Esophagus squamous epithelium (tissue), 5 donors: ENCODE measurements around the gene TMEM198. TPM values are rescaled to one million over a fixed set of nuclear protein-coding genes. Genes with fewer than 3 reads are reported as not detected.

ENCODE experiments used
- DNase-seq: peaks from one replicate; lab custom pipeline; 2025; lab: John Stamatoyannopoulos, UW
- H3K27ac ChIP-seq, 4 donors: fragments of 200-600 bp; sonication (generic); one replicate each; pipeline ENCODE4 v1.5.1; 2016 to 2019; ENCODE audit warnings: mild to moderate bottlenecking in 1 of 4
- H3K27me3 ChIP-seq, 4 donors: fragments of 200-600 bp; sonication (generic); 1 replicate in 3 of 4; 2 replicates in 1 of 4; pipeline versions ENCODE4 v1.5.1 to v1.6.0; 2017 to 2021; ENCODE audit warnings: antibody characterized with exemption in 1 of 4
- H3K36me3 ChIP-seq, 3 donors: fragments of 200-600 bp; sonication (generic); one replicate each; pipeline ENCODE4 v1.5.1; 2016 to 2019
- H3K4me1 ChIP-seq, 3 donors: fragments of 200-600 bp; sonication (generic); one replicate each; pipeline ENCODE4 v1.5.1; 2017 to 2019
- H3K4me3 ChIP-seq, 4 donors: fragments of 200-600 bp; sonication (generic); 1 replicate in 3 of 4; 2 replicates in 1 of 4; pipeline ENCODE4 v1.5.1; 2016 to 2019; ENCODE audit warnings: mild to moderate bottlenecking in 2 of 4, moderate library complexity in 1 of 4
- H3K9me3 ChIP-seq, 3 donors: fragments of 200-600 bp; sonication (generic); one replicate each; pipeline ENCODE4 v1.5.1; 2016 to 2019
- POLR2A ChIP-seq, 4 donors: fragments of 450-650 bp; IDR thresholded peaks; one replicate each; pipeline ENCODE4 v1.6.1; 2017; ENCODE audit warnings: antibody characterized with exemption in 4 of 4, mild to moderate bottlenecking in 4 of 4, moderate library complexity in 3 of 4
- WGBS, 2 donors: methylation state at CpG; one replicate each; pipeline ENCODE4 v1.1.5; 2018; 5-methylcytosine and 5-hydroxymethylcytosine counted together
- intact Hi-C: fragments of 100-400 bp; cut with DNase I; formaldehyde crosslinking; loops from one replicate; pipeline ENCODE4 v1.15.0; 2022
- total RNA-seq, 4 donors: library from RNA; depleted of rRNA; stranded (reverse); fragments of >200 nt; gene quantifications; one replicate each; pipeline ENCODE4 v1.1.0, GENCODE V29; 2016
- TF ChIP-seq, protein P1 (sequence below), 6 experiments: fragments of 450-650 bp in 4 of 6; fragments of 200-600 bp in 2 of 6; sonication (generic) in 2 of 6; IDR thresholded peaks; one replicate each; pipeline ENCODE4 v1.5.1; 2016 to 2019; ENCODE audit warnings: antibody characterized with exemption in 6 of 6, mild to moderate bottlenecking in 4 of 6, moderate library complexity in 4 of 6
- donor health status: DM: yes; HTN: yes; CAD: no.

TMEM198 gene
- total RNA-seq, 4 donors from 2014 or later: 0.62 to 0.87 (median 0.78) TPM

DNA sequence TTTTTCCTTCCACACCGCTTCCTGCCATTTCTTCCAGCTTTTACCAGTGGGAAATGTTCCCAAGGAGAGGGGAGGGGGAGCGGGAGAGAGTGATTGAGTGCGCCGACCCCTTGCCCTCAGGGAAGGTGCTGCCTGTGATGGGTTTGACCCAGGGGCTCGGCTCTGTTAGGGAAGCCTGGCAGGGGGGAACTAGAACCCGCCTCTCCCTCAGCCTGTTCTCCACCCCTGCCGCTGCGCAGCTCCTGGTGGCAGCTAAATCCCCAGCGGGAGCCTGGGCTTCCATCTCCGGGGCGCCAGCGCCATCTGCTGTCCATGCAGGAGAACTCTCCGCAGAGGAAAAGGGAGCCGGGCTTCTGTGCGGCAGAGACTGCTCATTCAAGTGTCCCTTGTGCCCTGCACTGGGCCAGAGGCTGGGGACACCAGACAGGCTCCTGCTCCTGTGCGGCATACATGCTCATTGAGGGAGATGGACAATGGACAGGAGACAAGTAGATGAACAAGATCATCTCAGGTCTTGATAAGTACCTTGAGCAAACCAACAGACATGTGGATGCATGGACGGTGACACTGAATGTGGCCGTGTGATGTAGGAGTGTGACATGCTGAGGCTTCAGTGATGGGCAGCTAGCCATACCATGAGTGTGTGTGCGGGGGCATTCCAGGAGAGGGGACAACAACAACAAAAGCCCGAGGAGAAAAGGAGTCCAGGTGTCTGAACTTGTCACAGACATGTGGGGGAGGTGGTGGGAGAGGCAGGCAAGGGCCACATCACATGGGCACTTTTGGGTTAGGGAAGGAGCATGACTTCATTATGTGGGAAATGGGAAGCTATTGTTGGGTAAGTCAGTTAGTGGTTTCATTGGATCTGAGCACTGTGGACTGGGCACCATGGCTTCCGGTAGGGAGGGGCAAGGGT lies 13.5 kb upstream of the TMEM198 start:
- peak; percentile 16 for DNase-seq
- WGBS, 2 donors: 16 to 29% methylated on average over 8 to 10 of the region's 21 CpGs
- Histone ChIP-seq H3K4me3 (peak overlapping the region in 1 of 4 donors; percentile 3), H3K27me3 (peaks cover 0 to 88% (median 2%) of the 10 kb centered on the region in 4 donors), H3K9me3 (no peaks in the 10 kb centered on the region), H3K36me3 (no peaks in the 10 kb centered on the region), H3K4me1 (peaks cover 0 to 7% (median 0%) of the 10 kb centered on the region in 3 donors), H3K27ac (no peak overlapping the region)
- TF ChIP-seq, protein P1, sequence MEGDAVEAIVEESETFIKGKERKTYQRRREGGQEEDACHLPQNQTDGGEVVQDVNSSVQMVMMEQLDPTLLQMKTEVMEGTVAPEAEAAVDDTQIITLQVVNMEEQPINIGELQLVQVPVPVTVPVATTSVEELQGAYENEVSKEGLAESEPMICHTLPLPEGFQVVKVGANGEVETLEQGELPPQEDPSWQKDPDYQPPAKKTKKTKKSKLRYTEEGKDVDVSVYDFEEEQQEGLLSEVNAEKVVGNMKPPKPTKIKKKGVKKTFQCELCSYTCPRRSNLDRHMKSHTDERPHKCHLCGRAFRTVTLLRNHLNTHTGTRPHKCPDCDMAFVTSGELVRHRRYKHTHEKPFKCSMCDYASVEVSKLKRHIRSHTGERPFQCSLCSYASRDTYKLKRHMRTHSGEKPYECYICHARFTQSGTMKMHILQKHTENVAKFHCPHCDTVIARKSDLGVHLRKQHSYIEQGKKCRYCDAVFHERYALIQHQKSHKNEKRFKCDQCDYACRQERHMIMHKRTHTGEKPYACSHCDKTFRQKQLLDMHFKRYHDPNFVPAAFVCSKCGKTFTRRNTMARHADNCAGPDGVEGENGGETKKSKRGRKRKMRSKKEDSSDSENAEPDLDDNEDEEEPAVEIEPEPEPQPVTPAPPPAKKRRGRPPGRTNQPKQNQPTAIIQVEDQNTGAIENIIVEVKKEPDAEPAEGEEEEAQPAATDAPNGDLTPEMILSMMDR (IDR thresholded peaks at IDR 0.05): peak; percentile 89 to 99 (median 97)
- no peak for TF ChIP-seq POLR2A (IDR thresholded peaks at IDR 0.05)
- intact Hi-C loops: loop anchor here (5.0 kb wide), 1 partner anchor 128 kb away; no protein-coding TSS in a partner anchor

DNA sequence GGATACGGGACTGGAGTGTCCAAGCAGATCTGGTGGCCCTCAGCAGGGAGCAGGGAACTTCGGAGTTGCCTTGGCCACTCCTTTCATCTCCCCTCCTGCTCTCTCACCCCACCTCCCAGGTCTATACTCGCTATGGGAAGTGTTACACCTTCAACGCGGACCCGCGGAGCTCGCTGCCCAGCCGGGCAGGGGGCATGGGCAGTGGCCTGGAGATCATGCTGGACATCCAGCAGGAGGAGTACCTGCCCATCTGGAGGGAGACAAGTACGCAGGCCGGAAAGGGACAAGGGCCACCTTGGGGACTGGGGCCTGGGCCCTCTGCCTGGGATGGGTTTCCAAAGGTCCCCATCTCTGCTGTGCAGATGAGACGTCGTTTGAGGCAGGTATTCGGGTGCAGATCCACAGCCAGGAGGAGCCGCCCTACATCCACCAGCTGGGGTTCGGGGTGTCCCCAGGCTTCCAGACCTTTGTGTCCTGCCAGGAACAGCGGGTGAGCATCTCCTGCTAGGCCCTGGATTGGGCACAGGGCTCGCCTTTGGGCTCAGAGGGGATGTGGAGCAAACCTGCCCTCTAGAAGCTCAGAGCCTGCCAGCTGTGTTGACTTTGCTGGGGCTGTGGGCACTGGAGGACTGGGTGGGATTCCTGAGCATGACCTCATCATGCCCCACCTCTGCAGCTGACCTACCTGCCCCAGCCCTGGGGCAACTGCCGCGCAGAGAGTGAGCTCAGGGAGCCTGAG lies 12.0 kb upstream of the TMEM198 start:
- DNase-seq: no peak
- Histone ChIP-seq H3K4me1 (peaks cover 0 to 7% (median 0%) of the 10 kb centered on the region in 3 donors), H3K27ac (no peak overlapping the region), H3K4me3 (no peak overlapping the region), H3K9me3 (no peaks in the 10 kb centered on the region), H3K36me3 (no peaks in the 10 kb centered on the region), H3K27me3 (peaks cover 0 to 83% (median 2%) of the 10 kb centered on the region in 4 donors)
- TF ChIP-seq POLR2A (IDR thresholded peaks at IDR 0.05): no peak
- TF ChIP-seq, protein P1 (IDR thresholded peaks at IDR 0.05): no peak
- WGBS, 2 donors: 71% methylated on average over 13 of the region's 20 CpGs; no CpG with 5 or more reads in 1 of the 2 donors
- intact Hi-C loops: loop anchor here (5.0 kb wide), 1 partner anchor 130 kb away; no protein-coding TSS in a partner anchor

DNA sequence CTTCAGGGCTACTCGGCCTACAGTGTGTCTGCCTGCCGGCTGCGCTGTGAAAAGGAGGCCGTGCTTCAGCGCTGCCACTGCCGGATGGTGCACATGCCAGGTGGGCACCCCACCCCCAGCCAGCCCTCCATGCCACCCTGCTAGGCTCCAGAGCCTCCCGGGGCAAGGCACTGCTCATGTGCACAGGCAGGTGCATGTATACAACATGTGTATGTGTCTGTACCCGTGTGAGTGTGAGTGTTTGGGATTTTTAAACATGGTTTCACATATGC lies 11.5 kb upstream of the TMEM198 start:
- intact Hi-C loops: loop anchor here (5.0 kb wide), 1 partner anchor 130 kb away; no protein-coding TSS in a partner anchor
- Histone ChIP-seq H3K4me1 (peaks cover 0 to 7% (median 0%) of the 10 kb centered on the region in 3 donors), H3K36me3 (no peaks in the 10 kb centered on the region), H3K27me3 (peaks cover 0 to 82% (median 2%) of the 10 kb centered on the region in 4 donors), H3K4me3 (no peak overlapping the region), H3K9me3 (no peaks in the 10 kb centered on the region), H3K27ac (no peak overlapping the region)
- 45% methylated on average over 2 of the region's 8 CpGs; no CpG with 5 or more reads in 1 of the 2 donors for WGBS, 2 donors
- no peak for DNase-seq
- no peak for TF ChIP-seq POLR2A (IDR thresholded peaks at IDR 0.05)
- TF ChIP-seq, protein P1 (IDR thresholded peaks at IDR 0.05): no peak

DNA sequence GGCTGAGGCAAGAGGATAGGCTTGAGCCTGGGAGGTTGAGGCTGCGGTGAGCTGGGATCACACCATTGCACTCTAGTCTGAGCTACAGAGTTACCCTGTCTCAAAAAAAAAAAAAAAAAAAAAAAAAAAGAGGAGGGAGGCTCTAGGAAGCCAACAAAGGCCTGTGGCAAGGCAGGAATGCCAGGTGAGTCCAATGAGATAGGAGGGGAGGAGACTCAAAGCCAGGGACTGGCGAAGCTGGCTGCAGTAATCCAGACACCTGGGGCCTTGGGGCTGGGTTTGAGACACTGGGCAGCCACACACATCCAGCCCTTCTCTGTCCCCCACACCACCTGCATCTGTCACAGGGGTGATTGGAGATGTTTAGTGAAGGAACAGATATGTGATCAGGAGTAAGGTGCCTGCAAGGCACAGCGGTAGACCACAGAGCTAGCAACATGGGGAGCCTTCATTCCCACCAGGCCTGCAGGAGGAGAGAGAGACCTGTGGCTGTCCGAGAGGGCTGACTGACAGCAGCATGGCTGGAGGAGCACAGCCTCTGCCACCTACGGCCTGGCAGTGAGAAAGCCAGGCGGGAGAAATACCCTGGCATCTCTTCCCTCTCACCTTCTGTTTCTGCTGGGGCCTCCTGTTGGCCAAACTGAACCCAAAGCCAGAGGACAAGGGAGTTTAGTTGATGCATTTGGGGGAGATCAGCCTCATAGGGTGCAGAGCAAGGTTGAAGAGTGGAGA lies 9.7 kb upstream of the TMEM198 start:
- Histone ChIP-seq H3K4me1 (peaks cover 0 to 24% (median 0%) of the 10 kb centered on the region in 3 donors), H3K9me3 (no peaks in the 10 kb centered on the region), H3K27ac (no peak overlapping the region), H3K27me3 (peaks cover 0 to 82% (median 2%) of the 10 kb centered on the region in 4 donors), H3K36me3 (peaks cover 0 to 7% (median 0%) of the 10 kb centered on the region in 3 donors), H3K4me3 (no peak overlapping the region)
- no peak for DNase-seq
- 71 to 74% methylated on average over 4 to 6 of the region's 6 CpGs for WGBS, 2 donors
- TF ChIP-seq POLR2A (IDR thresholded peaks at IDR 0.05): no peak
- TF ChIP-seq, protein P1 (IDR thresholded peaks at IDR 0.05): no peak
- intact Hi-C loops: loop anchor here (5.0 kb wide), 1 partner anchor 132 kb away; no protein-coding TSS in a partner anchor
